ENCODE measurements around the gene AUTS2.

The AUTS2 gene

DNA sequence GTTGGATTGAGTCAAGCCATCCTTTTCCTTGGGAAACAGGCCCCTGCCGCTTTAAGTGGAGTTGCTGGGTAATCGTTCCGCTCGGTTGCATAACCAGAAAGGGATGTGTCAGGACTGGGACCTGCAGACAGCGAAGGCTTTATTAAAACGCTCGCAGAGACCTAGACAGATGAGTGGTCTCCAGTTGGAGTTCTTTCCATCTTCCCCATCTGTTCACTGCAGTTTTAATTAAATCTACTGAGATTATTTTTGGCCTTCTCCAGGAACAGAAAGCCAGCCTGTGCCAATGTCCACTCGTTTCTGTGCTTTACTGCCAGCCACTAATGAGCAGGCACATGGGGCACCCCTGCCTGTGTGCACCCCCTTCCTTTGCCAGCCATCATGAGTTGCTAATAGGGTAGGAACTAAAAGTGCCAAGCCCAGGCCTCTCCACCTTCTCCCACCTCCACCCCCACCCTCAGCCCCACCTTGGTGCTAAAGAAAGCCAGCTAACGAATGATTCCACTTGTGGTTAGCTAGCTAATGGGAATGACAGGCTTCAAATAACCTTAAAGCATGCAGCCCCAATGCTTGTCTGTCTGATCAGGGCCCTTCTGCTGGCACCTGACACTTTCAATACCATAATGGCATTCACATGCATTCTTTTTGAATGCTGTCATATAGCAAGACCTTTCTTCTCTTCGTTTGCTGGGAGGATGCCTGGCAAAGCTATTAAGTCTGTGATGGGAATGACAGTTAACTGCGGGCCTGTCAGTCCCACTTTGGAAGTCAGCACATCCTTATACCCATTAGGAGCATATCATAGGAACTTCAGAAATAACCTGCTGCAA, 976.9 kb downstream of the AUTS2 start:
- DNase-seq (ENCODE audit: low spot score) = no peak
- TF ChIP-seq, protein P1, sequence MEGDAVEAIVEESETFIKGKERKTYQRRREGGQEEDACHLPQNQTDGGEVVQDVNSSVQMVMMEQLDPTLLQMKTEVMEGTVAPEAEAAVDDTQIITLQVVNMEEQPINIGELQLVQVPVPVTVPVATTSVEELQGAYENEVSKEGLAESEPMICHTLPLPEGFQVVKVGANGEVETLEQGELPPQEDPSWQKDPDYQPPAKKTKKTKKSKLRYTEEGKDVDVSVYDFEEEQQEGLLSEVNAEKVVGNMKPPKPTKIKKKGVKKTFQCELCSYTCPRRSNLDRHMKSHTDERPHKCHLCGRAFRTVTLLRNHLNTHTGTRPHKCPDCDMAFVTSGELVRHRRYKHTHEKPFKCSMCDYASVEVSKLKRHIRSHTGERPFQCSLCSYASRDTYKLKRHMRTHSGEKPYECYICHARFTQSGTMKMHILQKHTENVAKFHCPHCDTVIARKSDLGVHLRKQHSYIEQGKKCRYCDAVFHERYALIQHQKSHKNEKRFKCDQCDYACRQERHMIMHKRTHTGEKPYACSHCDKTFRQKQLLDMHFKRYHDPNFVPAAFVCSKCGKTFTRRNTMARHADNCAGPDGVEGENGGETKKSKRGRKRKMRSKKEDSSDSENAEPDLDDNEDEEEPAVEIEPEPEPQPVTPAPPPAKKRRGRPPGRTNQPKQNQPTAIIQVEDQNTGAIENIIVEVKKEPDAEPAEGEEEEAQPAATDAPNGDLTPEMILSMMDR (IDR thresholded peaks at IDR 0.05; ENCODE audit: extremely low read depth, missing control alignments) = no peak

DNA sequence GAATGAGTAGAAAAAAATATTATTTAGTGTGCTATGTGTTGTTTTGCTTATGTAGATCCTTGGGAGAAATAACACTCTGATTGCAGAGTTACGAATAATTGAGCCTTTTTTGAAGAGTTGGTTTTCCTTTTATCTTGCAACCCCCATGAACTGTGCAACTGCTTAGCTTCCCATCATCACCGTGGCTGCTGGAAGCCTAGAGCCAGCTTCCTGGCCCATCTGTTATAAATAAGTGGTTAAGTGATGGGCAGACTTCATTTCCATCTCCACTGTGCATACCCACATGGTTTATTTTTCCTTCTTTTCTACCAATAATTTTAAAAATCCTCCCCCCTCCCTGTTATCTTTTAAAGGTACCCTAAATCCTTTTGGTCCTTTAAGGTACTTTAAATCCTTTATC, 978.8 kb downstream of the AUTS2 start:
- DNase-seq (ENCODE audit: low spot score) = no peak
- TF ChIP-seq, protein P1 (IDR thresholded peaks at IDR 0.05; ENCODE audit: extremely low read depth, missing control alignments) = no peak

GRCh38 chr7:70578131-70578530, 979.9 kb downstream of the AUTS2 start:
- TF ChIP-seq, protein P1 (IDR thresholded peaks at IDR 0.05; ENCODE audit: extremely low read depth, missing control alignments) = no peak
- DNase-seq (ENCODE audit: low spot score) = no peak

DNA sequence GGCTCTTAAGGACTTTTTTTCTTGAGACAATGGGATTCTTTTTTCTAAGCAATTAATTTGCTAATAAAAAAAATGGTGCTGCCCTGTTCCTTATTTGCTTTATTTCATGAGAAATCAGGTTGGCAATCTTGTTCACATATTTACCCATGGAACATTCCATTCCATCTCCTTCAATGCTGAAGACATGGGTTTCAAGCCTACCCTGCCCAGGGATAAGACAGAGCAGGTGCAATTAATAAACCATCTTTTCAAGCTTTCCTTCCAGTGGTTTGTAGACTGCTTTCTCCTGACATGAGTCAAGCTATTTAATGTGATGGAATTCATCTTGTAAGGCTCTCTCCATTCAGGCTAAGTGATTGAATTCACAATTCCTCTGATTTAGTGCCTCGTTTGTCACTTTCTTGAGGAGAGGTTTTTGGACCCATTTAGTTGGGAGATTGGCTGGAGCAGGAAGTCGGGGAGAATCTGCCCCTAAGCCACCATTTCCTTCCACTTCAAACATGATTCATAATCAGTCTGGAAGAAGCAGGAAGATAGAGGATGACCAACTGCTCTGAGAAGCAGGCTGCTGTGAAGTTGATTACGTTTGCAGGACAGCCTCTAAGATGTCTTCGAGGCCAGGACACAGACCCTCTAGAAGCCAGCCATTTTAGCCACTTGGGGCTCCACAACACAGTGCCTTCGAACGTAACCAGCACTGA, 981.3 kb downstream of the AUTS2 start:
- DNase-seq (ENCODE audit: low spot score) = no peak
- TF ChIP-seq, protein P1 (IDR thresholded peaks at IDR 0.05; ENCODE audit: extremely low read depth, missing control alignments) = no peak

DNA sequence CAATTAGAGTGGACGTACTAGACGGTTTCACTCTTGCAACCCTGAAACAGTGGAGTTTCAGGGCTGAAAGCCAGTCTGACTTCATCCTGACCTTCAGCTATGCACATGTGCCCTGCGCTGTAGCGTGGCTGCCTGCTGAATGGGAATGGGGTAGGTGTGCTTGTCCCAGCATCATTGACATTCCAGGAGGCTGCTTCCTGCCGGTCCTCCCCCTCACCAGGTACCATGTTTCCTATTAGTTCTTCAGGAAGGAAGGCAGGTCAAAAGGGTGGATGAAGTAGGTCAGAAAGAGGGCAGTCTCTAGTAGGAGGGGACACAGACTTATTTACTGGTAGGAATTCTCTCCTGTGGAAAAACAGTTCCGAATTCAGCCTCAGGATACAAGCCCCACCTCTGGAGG, 981.9 kb downstream of the AUTS2 start:
- TF ChIP-seq, protein P1 (IDR thresholded peaks at IDR 0.05; ENCODE audit: extremely low read depth, missing control alignments) = no peak
- DNase-seq (ENCODE audit: low spot score) = no peak

GRCh38 chr7:70582927-70583895, 984.9 kb downstream of the AUTS2 start:
- TF ChIP-seq, protein P1 (IDR thresholded peaks at IDR 0.05; ENCODE audit: extremely low read depth, missing control alignments) = no peak
- no peak for DNase-seq (ENCODE audit: low spot score)
